HG02885 (cell line): Measurements from ENCODE around the gene UXT.
A peak's percentile ranks its signal among the peaks of the same experiment; 100 is the strongest.

ENCODE experiments used
- ATAC-seq: cut with Tn5 transposase; IDR thresholded peaks from one replicate; pipeline ENCODE4 v1.9.1; 2021; ENCODE audit warnings: mild to moderate bottlenecking; ENCODE audit not compliant: unreplicated experiment, poor library complexity

The UXT gene

GRCh38 chrX:47650164-47651042 is 8.6 kb downstream of the UXT start, which contains the start of gene ELK1:
Gene ELK1 (minus strand): TSS chrX:47650563. CDS start chrX:47641441, 9,122 bp downstream.
- ATAC-seq, result peak; percentile 89

DNA sequence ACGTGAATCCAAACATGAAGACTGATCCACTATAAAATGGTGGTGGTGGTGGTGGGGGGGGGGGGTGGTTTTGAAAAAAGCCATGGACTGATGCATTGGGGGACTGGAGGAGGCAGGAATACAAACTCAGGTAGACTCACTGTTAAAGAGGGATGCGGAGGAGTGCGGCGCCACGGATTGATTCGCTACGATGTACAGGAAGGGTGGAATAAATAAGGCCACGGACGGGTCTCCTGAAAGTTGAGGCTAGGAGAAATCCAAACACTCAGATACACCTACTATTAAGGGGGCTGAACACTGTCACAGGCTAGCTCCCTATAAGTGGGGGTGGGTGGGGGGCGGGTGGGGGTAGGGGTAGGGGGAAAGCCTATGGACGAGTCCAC is 9.2 kb downstream of the UXT start:
- no peak for ATAC-seq

DNA sequence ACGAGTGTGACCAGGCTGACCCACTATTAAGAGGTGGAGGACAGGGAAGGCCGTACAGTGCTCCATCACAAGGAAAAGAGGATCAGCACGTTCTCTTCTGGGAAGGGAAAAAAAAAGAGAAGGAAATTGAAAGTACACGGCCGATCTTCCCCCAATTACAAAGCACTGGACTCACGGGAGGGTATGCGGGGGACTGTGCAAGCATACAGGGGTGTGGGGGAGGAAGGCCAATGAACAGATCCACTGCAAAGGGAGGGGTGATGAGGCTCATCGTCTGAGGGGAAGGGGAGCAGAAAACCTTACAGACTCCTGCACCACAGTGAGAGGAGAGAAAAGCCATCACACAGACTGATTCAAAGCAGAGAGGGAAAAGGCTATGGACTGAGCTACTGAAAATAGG is 9.7 kb downstream of the UXT start:
- no peak for ATAC-seq

DNA sequence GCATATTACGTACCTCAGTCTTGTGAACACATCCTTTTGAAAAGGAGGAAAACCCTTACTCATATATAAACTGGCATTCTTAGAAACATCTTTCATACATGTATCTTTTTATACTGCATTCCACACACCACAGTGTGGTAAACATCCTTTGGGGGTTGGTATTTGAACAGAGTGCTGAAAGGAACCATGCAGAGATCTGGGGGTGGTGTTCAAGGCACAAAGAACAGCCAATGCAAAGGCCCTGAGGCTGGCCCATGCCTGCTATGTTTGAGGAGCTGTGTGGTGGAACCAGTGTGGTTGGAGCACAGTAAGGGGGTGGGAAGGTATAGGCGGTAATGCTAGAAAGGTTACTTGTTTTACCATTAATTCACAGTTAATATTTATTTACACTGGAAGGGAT is 10.6 kb downstream of the UXT start:
- ATAC-seq, result no peak

DNA sequence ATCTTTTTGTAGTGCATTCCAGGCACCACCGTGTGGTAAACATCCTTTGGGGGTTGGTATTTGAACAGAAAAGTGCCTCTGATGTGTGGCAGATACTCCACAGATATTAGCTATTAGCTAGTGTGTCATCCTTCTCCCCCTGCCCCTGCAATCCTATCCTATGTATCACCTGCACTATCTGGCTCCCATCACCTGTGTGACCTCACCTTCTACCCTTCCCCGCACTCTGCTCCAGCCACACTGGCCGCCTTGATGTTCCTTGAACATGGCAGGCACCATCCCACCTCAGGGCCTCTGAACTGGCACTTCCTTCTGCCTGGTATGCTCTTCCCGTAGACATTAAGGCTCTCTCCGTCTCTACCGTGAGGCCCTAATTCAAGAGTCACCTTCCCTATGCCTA is 12.3 kb downstream of the UXT start:
- no peak for ATAC-seq

GRCh38 chrX:47645530-47645929 is 13.4 kb downstream of the UXT start:
- no peak for ATAC-seq

- ATAC-seq, result no peak
These were observed 14.4 kb downstream of the UXT start for GRCh38 chrX:47644557-47645091.

DNA sequence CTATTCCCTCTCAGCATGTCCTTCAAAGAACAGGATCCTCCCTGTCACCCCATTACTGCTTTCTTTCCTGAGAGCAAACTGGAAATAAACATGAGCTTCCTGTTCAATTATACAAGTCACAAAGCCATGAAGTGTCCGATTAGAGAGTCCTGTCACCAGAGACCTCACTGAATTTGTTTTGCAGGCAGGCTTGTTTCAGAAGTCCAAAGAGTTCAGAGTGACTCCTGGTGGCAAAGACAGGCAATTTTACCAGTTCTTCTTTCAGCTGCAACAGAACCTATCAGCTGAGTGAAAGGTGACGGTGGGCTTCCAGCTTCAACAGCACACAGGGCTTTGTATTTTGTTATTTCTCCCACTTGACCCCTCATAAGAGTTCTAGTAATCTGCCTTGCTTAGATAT is 15.1 kb downstream of the UXT start:
- ATAC-seq, result no peak

DNA sequence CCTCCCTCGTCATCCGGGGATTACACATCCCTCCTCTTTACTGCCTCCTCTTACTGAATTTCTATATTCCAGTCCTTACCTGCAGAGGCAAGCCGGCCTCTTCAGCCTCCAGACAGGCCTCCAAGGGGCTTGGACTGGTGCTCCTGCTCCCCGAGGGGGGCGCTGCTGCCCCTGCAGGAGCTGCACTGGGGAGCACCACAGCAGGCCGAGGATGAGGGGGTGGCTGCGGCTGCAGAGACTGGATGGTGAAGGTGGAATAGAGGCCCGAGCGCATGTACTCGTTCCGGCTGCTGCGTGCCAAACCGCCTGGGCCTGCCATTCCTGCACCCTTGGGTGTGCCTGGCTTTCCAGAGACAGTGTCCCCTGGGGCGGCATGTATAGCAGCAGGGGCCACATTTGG is 20.2 kb downstream of the UXT start:
- no peak for ATAC-seq

- no peak for ATAC-seq
These were observed 21.3 kb downstream of the UXT start for GRCh38 chrX:47637546-47638195.

DNA sequence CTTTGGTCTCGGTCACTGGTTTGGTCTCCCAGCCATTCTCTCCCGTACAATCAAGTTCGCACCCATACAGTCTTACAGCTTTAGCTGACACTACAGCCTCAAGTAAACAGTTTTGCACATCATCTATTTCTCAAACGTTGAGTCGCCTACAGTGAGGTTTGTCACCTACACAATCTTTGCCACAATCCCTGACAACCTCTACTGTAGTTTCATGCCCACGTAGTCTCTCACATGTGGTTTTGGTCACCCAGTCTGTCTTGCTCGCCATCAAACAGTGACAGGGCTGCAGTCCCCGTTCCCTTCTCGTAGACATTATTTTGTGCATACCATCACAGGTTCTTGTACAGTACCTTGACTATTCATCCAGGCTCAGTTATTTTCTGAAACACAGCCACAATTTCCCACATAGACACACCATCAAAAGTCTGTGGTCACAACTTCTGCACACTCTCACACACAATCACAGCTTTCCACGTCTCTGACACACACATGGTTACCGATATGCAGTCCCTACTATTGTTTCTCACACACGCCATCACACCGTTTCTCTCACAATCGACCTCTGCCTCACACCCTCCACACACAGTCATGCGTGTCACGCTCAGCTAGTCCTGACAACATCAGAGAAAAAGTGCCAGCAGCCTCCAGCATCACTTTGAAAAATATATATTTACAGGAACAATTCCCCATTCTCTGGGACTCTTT is 24.0 kb downstream of the UXT start:
- ATAC-seq, result no peak

GRCh38 chrX:47633689-47634590 is 25.0 kb downstream of the UXT start:
- no peak for ATAC-seq

DNA sequence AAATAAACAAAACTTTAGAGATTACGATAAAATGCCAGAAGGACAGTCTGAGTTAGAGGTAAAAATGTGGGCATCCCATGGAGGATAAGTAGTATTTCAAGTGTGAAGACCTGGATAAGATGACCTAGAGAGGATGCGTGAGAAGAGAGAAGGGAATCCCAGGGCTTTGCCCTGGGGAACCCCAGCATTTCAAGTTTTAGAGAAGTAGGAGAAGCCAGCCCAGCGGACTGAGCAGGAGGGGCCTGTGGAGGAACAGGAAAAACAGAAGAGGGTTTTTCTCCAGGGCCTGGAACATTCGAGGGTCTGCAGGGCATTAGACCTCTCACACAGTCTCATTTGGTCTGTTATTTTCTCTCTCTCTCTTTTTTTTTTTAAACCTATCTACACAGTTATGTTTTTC is 26.3 kb downstream of the UXT start:
- ATAC-seq, result no peak

- ATAC-seq, result no peak
These were observed 27.3 kb downstream of the UXT start for GRCh38 chrX:47631676-47632075.

- ATAC-seq, result no peak
These were observed 29.4 kb downstream of the UXT start, which contains the start of gene CFP for GRCh38 chrX:47629419-47630200. Gene CFP (minus strand): TSS chrX:47629930. CDS start chrX:47629844, 86 bp downstream.

- ATAC-seq, result no peak
These were observed 30.0 kb downstream of the UXT start for GRCh38 chrX:47628982-47629381.

DNA sequence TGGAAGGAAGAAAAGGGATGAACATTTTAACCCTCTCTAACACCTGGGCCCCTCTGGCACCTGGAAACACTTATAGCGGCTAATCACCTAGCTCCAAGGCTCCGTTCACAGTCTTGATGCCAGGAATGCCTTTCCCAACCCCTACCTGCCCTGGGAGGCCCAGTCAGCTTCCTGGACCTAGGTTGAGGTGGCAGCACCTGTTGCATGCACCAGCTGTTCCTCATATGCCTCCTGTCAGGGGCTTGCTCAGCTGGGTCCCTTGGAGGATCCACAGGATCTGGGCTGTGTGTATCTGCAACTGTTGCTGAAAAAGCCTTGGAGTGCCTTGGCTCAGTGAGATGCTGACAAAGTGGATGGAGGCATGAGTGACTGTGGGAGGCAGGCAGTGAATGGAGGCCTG is 33.6 kb downstream of the UXT start:
- no peak for ATAC-seq

DNA sequence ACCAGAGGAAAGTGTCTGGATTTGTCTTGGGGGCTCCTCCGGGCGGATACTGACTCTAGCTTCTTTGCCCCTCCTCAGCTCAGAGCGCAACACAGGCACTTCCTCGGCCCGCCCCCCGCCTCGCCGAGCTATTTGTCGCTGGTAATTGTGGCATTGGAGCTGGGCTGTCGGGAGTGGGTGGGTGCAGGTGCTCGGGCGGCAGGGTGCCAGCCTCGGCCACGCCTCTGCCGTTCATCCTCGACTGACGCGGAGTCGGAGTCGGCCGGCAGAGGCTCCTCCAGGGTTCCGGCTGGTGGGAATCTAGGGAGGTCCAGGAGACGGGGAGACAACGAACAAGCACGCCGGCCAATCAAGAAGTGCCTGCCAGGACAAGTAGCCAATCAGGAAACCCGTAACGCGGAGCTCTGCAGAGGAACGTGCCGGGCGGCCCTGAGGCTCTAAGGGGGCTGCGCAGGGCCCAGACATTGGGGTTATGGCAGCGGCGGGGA is 35.4 kb downstream of the UXT start:
- no peak for ATAC-seq

DNA sequence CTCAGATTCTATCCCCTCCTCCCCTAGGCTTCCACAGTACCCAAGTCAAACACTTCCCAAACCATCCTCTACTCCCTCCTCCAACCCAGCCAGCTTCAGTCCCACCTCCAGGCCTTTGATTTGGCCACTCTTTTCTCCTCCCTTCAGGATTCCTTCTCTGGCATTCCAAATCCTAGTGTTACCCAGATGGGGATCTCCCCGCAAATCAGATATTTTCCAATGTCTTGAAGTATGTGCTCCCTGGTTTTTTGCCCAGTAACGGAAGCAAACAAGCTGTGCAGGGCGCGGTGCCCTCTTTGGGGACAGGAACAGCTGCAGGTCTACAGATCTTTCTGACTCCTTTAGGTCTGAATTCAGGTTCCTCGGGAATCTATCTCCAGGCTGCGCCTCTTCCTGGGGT is 37.1 kb downstream of the UXT start:
- no peak for ATAC-seq
